NCI-H2029 treated with DMSO at 0.1 percent for 48 hours (cell line): ENCODE measurements around the gene SLX9.

Source experiments
- DNase-seq: peaks from one replicate; lab custom pipeline; 2025; lab: John Stamatoyannopoulos, UW

The SLX9 gene

DNA sequence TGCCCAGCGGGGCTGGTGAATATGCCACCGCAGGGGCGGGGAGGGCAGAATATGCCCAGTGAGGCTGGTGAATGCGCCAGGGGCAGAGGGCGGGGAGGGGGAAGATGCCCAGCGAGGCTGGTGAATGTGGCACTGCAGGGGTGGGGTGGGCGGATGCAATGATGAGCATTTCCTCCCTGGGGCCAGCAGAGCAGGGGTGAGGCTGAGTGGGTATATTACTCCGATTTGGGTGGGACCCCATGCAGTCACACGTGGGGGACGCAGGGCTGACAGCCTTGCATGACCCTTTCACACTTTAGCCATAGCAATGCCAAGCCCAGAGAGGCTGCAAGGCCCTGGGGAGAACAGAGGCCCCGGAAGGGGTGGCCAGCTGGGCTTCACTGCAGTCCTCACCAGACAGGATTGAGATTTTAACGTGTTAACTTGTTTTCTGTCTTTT, 9.3 kb upstream of the SLX9 start:
- no peak for DNase-seq

DNA sequence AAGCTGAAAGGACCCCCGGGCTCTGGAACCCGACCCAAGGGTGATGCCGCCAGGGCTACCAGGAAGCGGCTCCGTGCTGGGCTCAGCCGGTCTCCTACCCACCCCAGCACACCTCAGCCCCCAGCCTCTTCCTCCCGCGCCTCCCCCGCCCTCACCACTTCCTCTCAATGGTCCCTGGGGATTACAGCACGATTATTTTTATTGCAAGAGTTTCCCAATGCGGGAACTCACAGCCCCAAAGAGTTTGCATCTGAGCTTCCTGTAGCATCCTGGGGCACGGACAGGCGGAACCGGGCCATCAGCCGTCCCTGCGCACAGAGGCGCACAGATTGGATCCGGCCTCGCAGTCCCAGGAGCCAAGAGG, 8.7 kb upstream of the SLX9 start:
- no peak for DNase-seq

DNA sequence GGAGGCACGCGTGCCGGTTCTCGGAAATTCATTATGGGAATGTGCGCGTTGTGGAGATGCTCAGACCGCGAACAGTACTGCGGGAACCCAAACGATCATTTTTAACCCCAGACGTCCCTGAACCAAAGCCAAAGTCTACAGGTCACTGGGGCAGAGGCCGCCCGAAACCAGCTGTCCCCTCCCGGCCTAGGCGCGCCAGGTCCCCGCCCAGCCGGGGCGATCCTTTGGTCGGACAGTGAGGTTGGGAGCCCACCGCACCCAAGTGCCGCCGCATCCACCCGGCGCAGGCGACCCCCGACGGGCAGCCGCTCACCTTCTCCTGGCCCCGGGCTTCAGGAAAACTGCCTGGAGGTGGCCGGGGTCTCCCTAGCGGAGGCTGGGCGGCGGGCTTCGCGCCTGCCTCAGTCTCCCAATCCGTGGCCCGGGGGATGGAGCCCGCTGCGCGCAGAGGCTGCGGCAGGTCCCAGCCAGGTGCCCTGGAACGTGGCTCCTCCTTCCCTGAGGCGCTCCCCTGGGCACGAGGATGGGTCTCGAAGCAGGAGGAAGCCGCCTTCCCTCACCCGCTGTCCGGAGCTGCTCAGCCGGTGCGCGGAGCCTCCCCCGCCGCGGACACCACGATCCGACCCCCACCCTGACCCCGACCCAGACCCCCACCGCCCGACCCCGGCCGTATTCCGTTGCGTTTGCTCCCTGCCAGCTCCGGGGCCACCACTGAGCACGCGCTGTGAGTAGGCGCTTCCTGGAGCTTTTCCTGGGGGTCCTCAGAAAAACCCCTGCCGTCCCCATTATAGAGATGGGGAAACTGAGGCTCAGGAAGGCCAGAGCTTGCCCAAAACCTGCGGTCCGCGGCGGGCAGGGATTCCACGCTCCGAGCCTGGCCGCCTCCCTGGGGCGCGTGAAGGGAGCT, 8.1 kb upstream of the SLX9 start:
- DNase-seq: no peak

DNA sequence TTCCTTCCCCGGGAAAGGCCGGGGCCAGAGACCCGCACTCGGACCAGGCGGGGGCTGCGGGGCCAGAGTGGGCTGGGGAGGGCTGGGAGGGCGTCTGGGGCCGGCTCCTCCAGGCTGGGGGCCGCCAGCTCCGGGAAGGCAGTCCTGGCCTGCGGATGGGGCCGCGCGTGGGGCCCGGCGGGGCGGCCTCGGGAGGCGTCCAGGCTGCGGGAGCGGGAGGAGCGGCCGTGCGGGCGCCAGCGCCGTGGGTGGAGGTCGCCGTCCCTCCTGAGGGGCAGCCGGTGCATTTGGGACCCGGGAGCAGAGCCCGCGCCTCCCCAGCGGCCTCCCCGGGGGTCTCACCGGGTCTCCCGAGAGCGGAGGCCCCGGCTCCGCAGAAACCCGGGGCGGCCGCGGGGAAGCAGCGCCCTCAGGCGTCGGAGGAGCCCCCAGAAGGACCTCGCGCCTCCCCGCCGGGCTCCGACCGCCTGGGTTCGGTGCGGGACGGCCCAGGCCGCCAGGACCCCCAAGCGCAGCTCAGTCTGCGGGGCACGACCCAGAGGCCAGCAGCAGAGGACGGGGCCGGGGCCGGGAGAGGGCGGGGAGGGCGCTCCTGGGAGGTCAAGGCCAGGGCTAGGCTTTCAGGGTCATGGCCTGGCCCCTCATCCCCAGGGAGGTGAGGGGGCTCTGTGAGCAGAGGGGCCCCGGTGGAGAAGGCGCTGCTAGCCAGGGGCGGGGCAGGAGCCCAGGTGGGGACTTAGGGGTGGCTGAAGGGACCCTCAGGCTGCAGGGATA, 7.2 kb upstream of the SLX9 start:
- no peak for DNase-seq

DNA sequence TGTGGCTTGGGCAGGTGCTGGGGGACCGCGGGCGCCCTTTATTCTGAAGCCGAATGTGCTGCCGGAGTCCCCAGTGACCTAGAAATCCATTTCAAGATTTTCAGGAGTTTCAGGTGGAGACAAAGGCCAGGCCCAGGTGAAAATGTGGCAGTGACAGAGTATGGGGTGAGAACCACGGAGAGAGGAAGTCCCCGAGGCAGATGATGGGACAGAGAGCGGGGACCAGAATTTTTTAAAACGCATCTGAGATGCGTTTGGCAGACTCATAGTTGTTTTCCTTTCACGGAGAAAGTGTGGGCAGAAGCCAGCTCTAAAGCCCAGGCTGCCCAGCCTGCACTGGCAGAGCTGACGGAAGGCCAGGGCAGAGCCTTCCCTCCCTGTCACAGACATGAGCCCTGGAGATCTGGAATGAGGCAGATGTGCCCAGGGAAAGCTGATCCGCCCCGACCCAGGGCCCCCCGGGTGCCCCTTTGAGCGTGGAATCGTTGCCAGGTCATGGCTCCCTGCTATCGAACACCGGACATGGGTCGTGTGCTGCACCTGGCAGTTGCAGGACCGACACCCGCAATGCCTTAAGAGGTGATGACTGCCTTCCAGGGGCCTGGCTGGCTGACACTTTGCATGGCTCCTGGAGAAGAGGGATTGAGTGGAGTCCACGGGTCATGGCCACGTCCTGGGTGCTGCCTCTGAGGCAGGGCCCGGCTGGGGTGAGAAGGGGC, 6.5 kb upstream of the SLX9 start:
- DNase-seq: no peak

DNA sequence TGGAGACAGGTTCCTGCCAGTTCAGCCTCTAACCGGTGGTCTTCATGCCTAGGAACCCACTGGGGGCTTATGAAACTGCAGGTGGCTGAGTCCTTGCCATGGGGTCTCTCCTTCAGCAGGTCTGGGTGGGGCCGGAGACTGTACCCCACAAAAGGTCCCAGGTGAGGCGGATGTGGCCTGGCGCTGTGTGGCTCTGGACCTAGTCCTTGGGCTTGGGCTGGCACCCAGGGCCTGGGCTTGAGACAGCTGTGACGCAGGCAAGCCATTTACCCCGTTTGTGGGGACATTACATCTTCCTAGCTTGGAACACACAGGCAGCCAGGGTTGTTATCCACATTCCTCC, 5.9 kb upstream of the SLX9 start:
- DNase-seq: no peak

DNA sequence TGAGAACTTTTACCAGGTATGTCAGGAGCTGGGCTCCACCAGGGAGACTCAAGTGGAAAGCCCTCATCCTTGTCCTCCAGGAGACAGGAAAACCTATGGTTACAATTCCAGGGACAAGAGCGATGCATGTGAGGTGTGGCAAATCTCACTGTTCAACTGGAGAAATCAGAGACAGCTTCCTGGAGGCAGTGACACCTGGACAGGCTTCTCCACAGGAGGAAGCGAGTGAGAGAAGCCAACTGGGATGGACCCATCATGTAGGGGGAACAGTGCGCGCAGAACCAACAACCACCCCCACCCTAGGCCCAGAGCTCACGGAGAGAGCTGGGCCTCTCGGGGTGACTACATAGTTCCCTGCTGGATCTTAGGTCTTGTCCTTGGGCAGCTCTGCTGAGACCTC, 5.6 kb upstream of the SLX9 start:
- DNase-seq: no peak

DNA sequence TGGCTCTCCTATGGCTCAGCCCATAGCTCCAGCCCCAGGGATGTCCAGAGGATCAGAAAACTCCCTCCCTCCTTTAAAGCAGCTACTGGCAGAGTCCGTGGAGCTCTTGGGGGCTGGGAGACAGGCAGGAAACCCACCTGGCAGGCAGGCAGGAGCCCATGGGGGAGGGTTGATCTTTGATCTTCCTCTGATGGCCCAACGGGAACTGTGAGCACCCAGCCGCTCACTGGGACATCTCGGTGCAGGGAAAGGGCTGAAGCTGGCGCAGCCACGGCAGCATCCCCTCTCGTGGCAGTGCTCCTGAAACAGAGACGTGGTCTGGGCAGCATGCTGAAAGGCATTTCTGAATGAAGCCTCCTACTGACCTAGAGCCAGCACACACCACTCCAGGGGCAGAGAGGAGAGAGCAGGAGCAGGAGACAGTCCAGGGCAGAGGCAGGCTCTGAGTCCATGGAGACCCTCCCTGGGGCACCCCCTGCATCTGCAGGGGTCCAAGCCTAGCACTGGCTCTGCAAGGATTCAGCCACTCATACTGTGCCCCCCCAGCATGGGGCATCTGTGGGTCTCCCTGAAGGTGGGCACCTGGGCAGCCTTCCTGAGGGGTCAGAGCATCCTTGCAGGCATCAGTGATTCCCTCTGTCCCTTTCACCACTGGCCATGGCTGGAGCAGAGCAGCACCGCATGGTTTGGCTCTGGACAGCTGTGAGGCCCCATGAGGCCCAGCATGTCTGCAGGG, 4.9 kb upstream of the SLX9 start:
- no peak for DNase-seq

DNA sequence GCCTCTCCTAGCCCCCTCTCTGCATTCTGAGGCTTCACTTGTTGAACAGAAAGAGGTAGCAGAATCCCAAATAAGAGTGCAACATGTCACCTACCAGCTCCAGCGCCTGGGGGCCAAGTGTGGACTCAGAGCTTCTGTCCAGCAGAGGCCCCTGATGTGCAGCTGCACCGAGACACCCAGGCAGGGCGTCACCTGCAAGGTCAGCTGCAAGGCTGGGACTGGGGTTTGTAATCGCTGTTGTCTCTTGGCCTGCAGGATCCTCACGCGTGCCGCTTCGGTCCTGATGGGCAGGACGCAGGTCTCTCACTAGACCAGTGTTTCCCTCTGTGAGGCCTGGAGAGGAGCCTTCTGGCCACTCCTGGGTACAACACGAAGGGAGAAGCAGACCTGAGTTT, 4.3 kb upstream of the SLX9 start:
- no peak for DNase-seq

DNA sequence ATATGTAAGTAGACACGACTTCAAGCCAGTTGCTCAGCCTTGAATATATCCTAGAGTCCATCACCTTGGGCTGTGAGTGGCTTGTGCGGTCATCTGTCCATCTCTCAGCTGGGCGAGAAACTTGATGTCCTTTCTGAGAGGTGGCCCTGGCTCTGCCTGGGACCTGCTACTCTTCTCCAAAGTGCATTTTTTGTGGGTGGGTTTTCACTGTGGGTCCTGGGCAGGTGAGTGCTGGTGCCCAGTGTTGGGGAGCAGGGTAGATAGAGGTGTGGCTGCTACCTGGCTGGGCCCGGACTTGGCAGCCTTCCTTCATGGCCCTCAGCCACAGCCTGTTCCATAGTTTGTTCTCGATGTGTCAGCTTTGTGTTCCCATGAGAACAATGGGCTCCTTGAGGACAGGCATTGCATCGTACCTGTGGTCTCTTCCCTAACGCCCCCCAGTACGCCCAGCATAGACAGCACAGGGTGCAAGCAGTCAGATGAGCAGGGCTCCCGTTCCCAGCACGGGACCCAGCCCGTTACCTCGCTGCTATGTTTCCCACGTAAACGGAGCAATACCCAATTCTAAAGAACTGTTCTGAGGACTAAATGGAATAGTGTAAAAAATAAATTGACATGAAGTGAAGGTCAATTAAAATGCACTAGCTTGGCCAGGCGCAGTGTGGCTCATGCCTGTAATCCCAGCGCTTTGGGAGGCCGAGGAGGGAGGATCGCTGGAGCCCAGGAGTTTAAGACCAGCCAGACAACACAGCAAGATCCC, 877 bp upstream of the SLX9 start:
- no peak for DNase-seq

DNA sequence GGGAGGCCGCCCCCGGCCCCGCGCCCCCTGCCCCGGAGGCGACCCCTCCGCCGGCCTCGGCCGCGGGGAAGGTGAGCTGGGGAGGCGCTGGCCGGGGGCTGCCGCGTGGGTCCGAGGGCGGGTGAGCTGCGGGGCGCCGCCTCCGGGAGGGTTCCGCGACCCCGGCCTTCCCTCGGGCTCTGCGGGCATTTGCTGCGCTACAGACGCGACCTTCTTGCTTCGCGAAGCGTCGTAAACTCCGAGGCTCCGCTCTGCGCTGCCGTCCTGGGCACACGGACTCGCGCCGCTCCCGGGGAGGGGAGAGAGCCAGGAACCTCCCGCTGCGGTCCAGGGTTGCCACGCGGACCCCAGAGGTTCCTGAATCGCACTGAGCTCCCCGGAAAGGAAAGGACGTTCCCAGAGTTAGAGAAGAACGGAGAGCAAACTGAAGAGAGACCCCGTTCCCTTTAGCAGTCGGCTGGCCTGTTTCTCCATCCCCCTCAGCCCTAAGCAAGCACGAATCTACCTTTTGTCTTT, 345 bp downstream of the SLX9 start:
- no peak for DNase-seq

DNA sequence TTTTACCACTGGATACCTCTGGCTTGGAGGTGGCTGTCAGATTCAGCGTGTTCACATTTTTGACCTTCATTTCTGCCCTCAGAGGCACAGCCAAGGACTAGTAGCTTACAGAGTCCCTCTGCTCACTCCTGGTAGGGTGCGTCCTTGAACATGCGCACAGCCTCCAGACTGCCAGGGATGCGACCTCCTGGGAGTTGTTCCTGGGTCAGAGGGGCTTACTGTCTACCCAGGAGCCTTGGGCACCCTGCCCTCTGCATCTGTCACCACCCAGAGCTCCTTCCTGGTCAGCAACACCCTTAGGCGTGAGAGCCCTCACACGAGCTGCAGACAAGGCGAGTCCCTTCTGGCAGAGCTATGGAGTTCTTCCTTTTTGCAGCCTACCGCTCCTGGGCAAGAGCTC, 1.7 kb downstream of the SLX9 start:
- no peak for DNase-seq

DNA sequence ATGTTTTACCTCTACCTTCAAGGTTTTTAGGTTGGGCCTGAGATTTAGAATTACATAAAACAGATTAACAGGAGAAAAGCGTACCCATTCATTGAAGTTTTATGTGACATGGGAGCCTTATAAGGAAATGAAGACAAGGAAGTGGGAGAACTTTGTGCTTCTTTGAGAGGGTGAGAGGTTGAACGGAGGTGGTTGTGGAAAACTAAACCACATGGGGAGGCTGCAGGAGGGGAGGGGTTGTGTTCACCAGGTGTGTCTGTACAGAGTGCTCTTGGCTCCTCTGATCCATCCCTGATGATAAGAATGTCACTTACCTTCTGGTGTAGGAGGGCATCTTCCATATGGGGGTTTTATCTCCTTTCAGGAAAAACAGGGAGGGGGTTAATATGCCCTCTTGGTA, 2.7 kb downstream of the SLX9 start:
- DNase-seq: no peak

DNA sequence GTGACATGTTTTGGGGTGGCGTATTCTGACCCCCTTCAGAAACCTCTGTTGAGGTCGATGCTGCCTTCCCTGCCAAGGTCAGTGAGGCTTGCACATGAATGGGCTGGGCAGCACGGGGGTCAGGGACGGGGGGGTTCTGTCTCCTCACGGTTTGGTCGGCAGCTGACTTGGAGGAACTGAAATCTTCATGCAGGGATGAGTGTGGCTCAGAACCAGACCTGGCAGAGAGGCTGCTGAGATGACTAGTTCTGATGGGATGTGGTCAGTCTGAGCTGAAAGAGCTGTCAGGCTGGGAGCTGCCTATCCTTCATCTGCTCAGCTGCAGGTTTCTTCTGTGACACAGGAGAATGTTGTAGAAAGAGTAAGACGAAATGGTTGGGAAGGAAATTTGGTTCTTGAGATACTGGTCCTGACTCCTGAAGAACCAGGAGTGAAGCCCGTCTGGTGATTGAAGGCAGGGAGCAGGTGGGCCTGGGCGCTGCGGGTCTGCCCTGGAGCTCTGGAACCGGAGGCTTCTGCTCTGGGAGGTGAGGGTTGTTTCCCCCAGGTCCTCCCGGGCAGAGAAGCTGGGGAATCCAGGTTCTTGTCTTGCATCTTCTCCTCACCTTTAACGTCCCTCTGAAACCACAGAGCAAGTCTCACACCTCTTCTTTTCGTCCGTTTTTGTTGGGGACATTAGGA, 3.3 kb downstream of the SLX9 start:
- no peak for DNase-seq

DNA sequence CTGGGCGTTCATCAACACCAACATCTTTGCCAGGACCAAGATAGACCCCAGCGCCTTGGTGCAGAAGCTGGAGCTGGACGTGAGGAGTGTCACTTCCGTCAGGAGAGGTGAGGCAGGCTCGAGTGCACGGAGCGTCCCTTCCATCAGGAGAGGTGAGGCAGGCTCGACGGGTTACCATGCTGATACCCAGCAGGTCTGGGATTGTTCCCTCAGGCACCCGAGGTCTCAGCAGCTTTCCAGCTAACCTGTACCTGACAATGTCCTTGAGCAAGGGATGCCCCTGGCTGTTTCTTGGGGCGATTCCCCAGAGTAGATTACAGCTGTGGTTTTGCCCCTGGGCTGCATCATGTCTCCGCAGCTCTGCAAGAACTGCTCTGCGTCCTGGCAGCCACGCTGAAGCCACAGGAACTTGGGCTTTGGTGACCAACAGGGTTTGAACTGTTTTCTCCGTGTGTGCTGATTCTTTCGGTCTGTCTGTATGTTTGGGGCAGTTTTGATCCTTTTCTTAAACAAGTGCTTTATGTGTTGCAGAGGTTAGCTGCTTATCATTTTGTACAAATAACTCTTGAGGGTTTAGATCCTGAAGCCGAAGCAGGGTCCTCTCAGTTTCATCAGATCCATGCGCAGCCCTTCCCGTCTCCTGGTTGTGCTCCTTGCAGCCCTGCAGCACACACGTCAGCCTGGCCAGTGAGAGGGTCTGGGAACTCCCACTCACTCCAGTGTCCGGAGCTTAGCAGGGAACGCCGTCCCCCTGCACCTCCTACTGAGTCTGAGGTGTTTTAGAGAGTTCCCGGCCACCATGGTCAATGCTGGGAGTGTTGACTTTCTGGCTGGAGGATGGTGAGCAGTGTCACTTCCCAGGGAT, 4.1 kb downstream of the SLX9 start:
- DNase-seq: no peak

DNA sequence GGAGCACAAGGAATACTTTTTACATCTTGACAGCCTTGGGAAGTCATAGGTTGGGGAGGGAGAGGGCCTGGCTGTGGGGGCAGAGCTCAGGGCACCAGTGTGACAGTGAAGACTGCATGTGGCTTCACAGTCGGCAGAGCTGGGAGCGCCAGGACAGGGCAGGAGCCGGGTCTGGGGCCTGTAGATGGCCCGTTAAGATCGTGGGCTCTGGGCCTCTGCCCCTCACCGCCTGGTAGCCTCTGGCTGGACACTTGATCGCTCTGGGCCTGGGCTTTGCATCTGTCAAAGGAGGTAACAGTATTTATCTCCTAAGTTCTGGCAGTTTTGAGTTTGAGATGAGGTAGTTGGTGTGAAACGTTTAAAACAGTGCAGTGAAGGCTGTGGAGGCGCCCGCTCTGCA, 4.8 kb downstream of the SLX9 start:
- no peak for DNase-seq

DNA sequence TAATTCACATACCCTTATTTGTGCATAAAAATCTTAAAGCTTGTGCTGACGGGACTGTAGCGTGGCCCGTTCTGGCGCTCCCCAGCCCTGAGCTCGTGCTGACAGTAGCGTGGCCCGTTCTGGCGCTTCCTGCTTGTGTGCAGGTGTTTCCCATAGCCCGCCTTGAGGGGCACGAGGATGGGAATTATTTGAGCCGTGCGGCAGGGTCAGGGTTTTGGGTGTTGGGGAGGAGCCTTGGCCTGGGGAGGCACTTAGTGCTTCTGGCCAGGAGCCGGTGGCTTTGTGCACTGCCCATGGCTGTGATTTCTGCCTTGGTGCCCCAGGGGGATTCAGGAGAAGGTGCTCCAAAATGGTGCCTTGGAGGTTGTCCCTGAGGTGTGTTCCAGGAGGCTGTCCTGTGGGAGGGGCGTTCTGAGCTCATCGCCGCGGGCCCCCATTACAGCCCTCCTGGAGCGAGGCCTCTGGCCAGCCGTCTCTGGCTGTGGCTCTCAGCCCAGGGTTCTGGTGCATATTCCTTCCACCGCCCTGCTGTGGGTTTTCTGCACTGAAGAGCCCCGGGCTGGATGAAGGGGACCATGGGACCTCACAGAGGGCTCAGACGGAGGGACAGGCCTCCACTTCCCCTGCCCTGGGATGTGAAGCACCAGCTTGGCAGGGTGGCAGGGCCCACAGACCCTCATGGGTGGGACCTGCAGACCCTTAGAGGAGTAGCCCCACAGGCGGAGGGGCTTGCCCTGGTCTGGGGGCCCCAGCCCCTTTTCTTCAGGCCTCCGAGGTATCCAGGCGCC, 6.6 kb downstream of the SLX9 start:
- DNase-seq: no peak

DNA sequence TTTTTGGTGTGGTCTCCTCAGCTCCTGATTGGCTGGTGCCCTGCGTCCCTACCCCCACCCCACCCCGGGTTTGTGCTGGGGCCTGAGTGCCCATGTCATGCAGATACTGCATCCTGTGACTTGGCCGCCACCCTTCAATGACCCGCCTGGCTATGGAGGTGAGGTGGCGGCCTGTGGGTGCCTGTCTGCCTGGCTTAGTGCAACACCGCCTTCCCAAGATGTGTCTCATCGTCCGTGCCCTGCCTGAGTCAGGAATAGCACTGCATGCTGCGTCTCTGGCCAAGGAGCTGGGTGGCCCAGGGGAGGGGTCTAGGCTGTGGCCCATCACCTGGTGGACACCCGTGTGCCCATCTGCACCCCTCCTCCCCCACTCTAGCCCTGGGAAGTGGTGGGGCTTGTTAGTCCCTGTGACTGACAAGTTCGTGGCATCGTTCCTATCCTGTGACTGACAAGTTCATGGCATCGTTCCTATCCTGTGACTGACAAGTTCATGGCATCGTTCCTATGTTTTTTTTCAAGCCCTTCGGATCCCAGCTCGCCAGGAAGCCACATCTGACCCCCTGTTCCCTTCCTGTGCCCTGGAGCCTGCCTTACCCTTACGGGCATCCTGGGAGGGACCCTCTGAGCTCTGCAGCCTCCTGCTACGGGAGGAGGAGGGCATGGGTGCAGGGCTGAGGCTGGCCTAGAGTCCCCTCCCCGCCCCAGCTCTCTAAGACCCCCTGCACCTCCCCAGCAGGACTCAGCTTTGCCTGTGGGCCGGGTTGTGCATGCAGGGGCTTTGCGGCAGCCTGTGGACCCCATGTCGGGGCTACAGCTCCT, 7.5 kb downstream of the SLX9 start:
- no peak for DNase-seq
